NCI-H2029 treated with DMSO at 0.1 percent for 48 hours (cell line): ENCODE results near the gene TRMT2B.
A peak's percentile ranks its signal among the peaks of the same experiment; 100 is the strongest.
"Not testable (repeated sequence)": the region's sequence is repeated elsewhere in the genome, so short reads cannot be mapped to it uniquely, and the experiment has no call there.

Experiments
- DNase-seq: peaks from one replicate; lab custom pipeline; 2025; lab: John Stamatoyannopoulos, UW

The TRMT2B gene, protein sequence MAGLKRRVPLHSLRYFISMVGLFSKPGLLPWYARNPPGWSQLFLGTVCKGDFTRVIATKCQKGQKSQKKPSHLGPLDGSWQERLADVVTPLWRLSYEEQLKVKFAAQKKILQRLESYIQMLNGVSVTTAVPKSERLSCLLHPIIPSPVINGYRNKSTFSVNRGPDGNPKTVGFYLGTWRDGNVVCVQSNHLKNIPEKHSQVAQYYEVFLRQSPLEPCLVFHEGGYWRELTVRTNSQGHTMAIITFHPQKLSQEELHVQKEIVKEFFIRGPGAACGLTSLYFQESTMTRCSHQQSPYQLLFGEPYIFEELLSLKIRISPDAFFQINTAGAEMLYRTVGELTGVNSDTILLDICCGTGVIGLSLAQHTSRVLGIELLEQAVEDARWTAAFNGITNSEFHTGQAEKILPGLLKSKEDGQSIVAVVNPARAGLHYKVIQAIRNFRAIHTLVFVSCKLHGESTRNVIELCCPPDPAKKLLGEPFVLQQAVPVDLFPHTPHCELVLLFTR

DNA sequence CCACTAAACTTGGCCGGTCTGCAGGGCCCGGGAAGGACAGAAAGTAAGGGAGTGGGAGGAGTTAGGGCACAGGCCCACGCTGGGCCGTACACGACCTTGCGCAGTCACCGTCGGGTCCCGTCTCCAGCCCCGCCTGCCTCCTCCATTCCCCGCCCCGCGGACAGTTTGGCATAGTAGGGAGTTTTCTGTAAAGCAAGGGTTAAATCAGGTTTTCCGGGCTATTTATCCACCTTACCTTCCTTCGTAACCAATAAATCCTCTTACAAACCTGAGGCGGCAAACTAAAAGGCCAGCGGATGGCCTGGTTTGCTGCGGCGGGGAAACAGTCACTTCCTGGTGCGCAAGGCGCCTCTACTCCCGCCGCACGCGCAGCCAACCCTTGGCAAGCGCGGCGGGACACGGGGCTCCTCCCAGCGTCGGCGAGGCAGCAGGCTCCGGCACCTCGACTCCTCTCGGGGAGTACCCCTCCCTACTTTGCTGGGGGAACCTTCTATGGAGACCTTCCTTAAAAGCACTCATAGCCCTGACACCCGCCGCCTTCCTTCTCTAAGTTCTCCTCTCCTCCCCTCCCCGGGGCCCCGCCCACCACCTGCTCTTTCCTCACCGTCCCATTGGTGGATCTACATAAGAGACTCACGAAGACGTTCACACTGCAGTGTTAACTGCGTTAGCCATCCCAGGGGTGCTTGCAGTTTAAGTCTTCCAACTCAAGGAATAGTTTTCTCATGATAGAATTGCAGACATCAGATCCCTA, at the start of gene TRMT2B:
Gene TRMT2B (minus strand): TSS at position 563 of the 754 bp plus-strand sequence. CDS start 9,822 bp downstream, outside the sequence.
- peak; percentile 36 for DNase-seq

DNA sequence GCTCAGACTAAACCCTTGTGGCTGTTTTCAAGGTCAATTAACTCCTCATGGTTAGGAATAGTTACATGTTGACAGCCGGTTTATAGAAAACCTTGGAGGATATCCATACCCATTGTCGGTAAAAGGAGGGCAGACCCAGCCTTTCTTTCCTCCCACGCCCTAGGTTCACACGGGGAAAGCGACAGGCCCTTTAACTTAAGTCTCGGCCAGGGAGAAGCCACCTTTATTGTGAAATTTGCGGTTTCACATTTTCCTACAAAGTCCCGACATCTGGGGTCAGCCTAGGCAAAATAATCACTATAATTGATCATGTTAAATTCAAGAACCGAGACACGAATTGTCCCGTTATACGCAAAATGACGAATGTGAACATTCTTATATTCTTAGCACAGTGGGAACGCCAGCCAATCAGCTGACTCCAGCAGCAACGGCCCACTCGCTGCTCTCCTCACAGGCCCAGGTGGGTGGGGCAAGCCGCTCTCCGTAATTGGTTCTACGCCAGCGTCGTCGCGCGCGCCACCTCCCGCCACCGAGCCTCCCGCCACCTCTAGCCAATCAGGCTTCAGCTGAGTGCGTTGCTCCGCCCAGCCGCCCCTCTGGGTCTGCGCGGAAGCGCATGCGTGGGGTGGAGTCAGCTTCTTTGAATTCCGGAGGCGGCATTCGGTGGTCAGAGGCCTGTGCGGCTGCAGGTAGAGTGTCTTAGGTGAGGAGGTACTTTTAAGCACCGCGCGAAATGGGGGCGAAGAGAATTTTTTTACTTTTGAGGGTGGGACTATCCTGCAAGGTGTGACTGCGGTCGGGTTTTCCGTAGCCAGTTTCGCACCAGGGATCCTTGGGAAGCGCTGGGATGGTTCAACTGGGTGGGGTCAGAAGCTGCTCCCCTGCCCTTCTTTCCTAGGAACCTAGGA, 45.9 kb upstream of the TRMT2B start, which contains the start of gene CENPI:
Gene CENPI (plus strand): TSS at position 659 of the 908 bp plus-strand sequence. CDS start 2,867 bp downstream, outside the sequence.
- peak; percentile 42 for DNase-seq

DNA sequence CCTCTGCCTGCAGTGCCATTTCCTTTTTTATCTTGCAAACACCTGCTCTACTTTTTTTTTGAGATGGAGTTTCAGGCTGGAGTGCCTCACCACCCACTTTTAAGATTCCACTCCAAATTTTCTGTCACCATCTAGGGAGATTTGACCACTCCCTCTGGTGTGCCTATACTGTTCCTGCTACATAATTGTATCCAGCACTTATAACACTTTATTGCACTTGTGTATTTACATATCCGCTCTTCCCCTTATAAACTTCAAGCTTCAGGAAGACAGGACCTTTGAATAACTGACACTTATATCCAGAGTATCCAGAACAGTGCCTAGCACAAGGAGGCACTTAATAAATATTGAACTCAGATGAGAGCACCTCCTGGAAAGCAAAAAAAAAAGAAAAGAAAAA, 39.9 kb upstream of the TRMT2B start:
- DNase-seq = no peak

DNA sequence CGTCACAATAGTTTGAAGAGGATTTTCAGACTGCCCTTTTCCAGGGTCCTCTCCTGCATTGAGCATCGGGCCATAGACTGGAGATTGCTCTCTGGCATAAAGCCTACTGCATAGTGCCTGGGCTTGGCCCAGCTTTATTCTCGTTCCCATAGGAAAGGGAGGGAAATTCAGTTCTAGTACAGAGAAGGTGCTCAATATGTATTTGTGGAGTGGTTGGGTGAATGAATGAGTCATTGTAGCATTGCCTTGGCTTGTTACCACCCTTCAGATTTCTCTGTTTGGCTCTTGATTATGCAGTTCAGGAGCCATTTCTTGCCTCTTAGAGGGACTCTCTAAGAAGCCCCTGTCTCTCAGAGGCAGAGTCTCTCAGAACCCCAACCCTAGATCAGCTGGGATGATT, 29.3 kb upstream of the TRMT2B start:
- no peak for DNase-seq

DNA sequence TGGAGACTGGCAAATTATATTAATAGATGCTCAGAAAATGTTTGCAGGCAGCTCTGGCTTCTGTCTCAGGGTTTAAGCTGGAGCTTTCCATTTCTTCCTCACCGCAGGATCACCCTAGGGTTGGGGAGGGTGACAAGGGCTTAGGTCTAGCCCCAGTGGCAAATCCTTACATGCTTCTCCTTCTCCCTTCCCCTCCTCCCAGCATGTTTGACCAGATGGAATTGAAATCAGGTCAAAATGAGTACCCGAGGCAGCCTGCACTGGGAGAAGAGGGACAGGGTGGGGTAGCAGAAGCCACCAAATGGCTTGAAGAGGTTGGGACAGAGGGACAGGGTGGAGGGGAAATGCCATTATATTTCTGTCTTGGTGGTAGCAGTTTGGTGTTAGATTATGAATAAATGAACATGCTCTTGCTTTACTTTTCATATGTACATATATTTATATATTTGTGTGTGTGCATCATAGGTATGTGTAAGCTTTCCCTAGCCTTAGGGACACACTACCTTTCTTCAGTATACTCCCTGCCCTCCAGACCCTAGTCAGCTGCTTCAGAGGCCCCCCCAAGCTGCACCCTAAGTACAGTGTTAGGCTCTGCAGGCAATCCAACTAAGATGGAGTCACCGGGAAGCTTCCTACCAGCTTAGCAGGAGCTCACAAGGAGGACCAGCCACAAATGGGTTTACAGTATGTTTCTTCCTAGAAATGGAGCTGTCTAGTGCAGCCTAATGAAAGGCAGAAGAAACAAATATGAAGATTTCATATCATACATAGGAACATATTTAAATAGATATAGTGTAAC, 28.6 kb upstream of the TRMT2B start:
- no peak for DNase-seq

DNA sequence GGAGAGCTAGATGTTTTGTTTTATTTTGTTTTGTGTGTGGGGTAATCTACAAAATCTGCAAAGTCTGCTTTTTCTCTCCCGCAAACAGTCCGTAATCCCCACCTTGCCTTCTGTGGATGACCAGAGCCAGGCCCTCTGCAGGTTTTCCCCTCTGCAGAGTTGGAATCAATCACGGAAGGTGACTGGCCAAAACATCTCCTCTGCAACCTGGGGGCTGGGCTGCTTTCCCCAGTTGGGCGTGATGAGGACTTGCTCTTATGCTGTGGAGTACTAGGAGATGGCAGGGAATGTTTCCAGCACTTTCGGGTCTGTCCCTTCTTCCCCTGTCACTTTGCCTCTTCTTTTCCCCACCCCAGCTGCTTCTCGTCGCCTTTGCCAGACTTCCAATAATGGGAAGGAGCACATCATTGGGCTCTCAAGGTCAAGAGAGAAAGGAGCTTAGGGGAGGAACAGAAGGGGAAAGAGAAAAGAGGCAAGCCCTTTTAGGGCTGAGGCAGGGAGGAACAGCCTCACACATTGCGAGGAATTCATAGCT, 27.9 kb upstream of the TRMT2B start:
- no peak for DNase-seq

DNA sequence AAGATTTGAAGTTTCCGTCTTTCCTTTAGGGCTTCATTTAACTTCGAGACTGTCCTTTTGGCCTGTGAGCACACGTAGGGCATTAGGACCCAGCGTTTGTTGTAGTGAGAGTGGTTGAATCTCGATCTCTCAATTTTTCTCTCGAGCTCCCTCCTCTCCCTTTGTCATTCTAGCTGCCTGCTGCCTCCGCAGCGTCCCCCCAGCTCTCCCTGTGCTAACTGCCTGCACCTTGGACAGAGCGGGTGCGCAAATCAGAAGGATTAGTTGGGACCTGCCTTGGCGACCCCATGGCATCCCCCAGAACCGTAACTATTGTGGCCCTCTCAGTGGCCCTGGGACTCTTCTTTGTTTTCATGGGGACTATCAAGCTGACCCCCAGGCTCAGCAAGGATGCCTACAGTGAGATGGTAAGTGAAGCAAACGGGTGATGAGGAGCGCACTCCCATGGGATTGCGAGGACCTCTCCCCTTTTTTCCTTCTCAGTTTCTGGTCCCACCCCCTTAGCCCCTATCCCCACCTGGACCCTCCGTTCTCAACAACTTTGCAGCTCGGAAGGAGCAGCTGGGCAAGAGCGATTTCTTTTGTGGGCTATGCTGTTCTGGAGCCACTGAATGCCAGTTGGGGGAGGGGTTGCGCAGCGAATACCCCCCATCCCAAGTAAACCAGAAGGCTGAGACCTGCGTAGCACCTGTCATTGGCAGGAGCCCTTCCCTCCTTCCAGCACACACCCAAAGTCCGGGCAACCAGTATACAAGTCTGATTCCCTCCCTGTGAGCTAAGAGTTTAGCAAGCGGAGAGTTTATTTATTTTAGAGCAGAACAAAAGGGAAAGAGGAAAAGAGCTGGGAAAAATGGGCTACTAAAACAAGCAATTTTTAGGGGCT, 27.0 kb upstream of the TRMT2B start, which contains the start of gene TMEM35A:
Gene TMEM35A (plus strand): TSS at position 164 of the 883 bp plus-strand sequence. CDS start 124 bp downstream, at position 288.
- DNase-seq = no peak

DNA sequence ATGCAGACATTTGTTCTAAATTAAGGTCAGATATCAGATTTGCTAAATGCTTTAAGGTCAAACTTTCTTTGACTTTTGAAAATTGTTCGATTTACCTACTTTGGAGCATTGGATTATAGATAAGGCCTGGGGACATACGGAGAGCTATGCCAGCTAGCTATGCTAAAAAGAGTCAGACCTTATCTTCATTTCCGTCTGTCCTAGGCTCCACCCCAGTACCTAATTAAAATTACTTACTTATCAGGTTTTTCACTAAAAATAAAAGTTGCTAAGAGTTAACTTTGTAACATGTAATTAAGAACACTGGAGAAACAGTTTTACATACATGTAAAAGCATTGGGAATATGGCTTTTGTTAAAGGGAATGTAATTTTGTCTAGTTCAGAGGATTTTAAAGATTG, 19.7 kb upstream of the TRMT2B start:
- no peak for DNase-seq

DNA sequence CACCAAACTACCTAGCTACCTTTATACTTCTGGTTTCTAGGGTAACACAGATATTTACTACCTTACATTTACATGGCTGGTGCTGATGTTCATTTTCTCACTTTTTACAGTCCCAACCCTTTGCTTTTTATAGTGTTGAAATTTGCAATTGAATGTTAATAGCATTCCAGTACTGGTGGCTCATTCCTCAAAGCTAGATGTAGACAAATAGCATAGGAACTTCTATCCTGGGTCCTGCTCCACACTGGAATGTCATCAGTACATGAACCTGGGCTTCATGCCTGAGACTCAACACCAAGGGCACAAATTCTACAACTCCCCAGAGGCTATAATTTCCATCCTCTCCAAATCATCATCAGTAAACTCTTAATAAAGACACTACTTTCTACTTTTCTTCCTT, 10.3 kb upstream of the TRMT2B start:
- no peak for DNase-seq

DNA sequence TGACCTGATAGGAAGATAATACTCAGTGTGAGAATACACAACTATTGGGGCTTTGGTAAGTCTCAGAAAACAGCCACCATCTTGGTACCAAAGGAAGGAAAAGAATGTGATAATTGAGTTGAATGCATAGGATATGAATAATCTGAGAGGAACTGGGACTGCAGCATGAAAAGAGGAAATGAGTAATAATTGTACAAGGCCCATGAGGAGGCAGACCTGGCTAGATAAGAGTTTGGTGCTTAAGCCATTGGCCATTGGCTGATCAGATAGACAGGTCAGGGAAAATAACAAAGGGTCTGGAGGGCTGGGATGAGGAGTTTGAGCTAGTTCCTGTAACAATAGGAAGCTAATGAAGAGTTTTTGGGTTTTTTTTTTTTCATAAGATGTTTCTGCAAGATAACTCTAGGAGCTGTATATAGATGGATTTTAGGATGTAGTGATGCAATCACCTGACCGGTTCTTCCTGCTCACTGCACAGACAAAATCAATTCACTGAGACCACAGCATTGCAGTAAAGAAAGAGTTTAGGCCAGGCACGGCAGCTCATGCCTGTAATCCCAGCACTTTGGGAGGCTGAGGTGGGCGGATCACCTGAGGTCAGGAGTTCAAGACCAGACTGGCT, 5.3 kb upstream of the TRMT2B start:
- DNase-seq = no peak

DNA sequence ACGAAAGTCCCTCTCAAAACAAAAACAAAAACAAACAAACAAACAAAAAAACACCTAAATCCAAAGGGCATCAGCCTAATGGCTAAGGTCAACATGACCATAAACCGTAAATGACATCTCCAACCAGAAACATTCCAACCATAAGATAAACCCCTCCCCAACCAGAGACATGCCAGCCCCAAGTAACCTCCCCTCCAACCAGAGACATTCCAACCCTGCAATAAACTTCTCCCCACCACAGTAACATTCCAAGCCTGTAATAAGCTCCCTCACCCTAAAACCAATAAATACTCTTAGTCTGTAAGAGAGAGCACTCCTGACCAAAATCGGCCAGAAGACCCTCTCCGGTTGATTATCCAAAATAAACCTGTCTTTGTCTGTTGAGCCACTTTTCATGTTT, 4.6 kb upstream of the TRMT2B start:
- not testable (repeated sequence) for DNase-seq

DNA sequence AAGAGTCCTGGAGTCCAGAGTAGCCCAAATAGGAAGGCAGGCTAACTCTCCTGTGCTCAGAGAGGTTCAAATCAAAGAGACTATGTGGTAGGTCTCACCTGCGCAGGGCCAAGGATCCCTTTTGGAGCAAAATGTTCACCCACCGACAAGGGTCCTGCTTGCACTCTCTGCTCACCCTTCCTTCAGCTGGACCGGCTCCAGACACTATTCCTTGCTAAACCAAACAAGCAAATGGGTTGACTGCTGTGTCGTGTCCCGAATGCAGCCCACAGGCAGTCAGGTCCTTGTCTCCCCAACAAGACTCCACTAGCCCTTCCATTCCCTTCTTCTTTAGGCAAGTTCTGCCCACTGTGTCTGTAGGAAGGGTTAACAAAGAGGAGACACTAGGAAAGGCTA, 760 bp downstream of the TRMT2B start:
- DNase-seq = no peak

DNA sequence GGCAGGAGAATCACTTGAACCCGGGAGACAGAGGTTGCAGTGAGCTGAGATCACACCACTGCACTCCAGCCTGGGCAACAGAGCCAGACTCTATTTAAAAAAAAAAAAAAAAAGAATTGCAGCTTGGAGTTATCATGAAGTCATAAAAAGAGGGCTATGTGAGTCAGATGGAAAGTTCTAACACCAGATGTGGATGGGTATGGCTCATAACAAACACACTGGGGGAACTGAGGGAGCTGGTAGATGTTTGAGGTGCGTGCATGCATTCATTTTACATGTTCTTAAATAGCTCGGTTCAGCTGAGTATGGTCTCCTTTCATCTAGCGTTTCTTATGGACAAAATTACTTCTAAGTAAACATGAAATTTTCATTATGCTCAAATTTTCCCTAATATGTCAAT, 11.7 kb downstream of the TRMT2B start:
- DNase-seq = no peak

DNA sequence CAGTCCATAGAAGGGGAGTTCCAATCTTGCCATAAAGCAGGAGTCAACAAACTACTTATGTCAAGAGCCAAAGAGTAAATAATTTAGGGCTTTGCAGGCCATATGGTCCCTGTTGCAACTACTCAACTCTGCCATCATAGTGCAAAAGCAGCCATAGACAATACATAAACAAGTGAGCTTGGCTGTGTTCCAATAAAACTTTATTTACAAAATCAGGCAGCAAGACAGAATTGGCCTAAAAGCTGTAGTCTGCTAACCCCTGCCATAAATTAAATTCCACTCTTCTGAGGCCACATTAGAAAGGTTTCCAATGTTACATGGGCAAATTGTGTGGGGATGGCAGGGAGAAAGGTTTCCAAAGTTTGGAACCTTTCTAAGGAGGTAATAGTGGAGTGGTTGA, 14.7 kb downstream of the TRMT2B start:
- DNase-seq = no peak

DNA sequence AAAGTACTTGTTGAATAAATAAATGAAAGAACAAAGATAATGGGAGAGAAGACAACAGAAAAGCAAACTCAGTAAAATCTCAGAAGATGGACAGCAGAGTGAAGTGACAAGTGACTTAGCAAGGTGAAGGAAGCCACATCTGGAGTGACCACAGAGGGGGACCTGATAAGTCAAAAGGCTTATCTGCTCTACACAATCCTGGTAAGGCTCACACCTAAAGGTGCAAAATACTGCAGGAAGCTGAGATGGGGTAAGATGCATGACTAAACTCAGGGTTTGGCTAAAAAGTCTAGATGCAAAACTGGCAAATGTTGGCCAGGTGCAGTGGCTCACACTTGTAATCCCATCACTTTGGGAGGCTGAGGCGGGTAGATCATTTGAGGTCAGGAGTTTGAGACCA, 22.2 kb downstream of the TRMT2B start:
- DNase-seq = no peak

DNA sequence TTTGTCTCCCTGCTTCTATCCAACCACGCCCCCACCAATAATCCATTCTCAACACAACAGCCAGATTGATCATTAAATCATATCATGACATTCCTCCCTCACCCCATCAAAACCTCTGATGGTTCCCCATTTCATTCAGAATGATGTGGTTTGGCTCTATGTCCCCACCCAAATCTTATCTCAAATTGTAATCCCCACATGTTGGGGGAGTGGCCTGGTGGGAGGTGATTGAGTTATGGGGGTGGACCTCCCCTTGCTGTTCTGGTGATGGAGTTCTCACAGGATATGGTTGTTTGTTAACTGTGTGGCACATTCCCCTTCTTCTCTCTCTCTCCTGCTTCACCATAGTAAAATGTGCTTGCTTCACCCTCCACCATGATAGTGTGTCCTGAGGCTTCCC, 23.3 kb downstream of the TRMT2B start:
- DNase-seq = no peak

DNA sequence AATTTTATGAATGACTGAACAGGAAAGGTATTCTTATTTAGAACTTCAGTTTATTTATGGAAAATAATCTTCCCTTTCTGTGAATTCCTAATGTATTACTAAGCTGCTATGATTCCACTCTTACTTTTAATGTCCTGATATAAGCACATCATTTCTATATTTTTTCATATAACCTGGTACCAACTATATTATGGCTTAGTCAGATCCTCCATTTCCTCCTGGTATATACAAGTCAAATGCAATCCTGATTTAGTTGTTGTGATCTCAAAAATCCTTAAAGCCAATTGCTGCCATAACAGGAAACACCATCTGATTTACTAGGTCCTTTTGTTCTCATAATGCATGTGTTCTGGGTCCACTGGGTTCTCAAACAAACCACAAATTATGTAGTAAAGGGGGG, 26.8 kb downstream of the TRMT2B start:
- DNase-seq = no peak

DNA sequence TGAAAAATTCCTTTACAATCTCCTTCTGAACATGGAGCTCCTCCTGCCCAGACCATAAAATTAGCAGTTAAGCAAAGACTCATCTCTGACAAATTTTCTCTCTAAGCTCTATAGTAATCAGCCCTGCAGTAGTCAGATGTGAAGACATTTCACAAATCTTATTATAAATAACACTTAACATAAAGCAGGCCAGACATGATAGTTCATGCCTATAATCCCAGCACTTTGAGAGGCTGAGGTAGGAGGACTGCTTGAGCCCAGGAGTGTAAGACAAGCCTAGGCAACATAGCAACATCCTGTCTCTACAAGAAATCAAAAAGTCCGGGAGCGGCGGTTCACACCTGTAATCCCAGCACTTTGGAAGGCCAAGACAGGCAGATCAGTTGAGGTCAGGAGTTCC, 29.9 kb downstream of the TRMT2B start:
- no peak for DNase-seq

DNA sequence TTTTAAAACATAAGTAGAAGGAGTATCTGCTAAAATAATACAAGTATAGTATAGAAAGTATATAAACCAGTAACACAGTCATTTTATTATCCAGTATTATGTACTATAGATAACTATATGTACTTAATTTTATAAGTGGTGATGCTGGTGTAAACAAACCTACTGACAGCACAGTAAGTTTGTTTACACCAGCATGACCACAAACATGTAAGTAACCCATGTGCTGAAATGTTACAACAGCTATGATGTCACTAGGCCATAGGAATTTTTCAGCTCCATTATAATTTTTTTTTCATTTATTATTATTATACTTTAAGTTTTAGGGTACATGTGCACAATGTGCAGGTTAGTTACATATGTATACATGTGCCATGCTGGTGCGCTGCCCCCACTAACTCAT, 39.9 kb downstream of the TRMT2B start:
- DNase-seq = not testable (repeated sequence)
